DOHH2 (cell line): ENCODE measurements around the gene DNAJC28.

ENCODE experiments used
- CTCF ChIP-seq: fragments of 200-600 bp; sonication (generic); IDR thresholded peaks from one replicate; pipeline ENCODE4 v1.5.1; 2014; ENCODE audit warnings: antibody characterized with exemption, mild to moderate bottlenecking, low read depth, low read length; ENCODE audit not compliant: poor library complexity, severe bottlenecking
- EZH2phosphoT487 ChIP-seq: fragments of 200-600 bp; sonication (generic); IDR thresholded peaks from 2 replicates; pipeline ENCODE4 v1.6.1; 2017; ENCODE audit warnings: borderline replicate concordance, mild to moderate bottlenecking, antibody characterized with exemption, low read length, moderate library complexity, mixed read lengths

GRCh38 chr21:33487996-33488395 is 3.5 kb downstream of the DNAJC28 start:
- TF ChIP-seq CTCF (no peak), EZH2phosphoT487 (no peak)
